ENCODE measurements around the gene ERC2.

DNA sequence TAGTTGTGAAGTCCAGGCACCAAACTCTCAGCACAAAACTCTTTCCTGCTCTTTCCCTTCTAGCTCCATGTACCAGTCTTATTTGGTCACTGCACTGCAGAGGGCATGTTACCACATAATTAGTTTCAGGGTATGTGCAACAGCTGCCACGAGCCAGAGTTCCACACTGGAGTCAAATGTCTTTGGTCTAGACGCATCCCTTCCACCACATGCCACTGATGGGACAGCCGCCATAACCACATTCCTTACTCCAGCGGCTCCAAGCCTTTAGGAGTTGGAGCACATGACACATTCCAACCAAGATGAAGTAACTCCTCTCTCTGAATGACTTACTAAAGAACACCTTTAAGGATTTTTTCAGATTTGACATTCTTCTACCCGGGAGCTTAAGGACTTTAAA is 153.4 kb downstream of the ERC2 start:
- TF ChIP-seq, protein P1, sequence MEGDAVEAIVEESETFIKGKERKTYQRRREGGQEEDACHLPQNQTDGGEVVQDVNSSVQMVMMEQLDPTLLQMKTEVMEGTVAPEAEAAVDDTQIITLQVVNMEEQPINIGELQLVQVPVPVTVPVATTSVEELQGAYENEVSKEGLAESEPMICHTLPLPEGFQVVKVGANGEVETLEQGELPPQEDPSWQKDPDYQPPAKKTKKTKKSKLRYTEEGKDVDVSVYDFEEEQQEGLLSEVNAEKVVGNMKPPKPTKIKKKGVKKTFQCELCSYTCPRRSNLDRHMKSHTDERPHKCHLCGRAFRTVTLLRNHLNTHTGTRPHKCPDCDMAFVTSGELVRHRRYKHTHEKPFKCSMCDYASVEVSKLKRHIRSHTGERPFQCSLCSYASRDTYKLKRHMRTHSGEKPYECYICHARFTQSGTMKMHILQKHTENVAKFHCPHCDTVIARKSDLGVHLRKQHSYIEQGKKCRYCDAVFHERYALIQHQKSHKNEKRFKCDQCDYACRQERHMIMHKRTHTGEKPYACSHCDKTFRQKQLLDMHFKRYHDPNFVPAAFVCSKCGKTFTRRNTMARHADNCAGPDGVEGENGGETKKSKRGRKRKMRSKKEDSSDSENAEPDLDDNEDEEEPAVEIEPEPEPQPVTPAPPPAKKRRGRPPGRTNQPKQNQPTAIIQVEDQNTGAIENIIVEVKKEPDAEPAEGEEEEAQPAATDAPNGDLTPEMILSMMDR (conservative IDR thresholded peaks at IDR 0.05; ENCODE audit: low read depth, low read length), result no peak
- no peak for TF ChIP-seq EZH2 (IDR thresholded peaks at IDR 0.05; ENCODE audit: low read length, unreplicated experiment)
- no peak for TF ChIP-seq EZH2phosphoT487 (IDR thresholded peaks at IDR 0.05; ENCODE audit: borderline replicate concordance, low read length)

Measured in PC-3 (cell line).